SK-N-SH (cell line): ENCODE results near the gene RPS6KA2. TPM values are rescaled to one million over a fixed set of nuclear protein-coding genes. Genes with fewer than 3 reads are reported as not detected.

ENCODE experiments used
- CTCF ChIA-PET: fragments of 300-600, 350-600 bp; formaldehyde crosslinking; extraction: SDS; loops from one replicate; lab custom pipeline; 2021; lab: Yijun Ruan, JAX
- POLR2A ChIA-PET: fragments of 350-600 bp; sonication (Branson Sonifier 250); formaldehyde crosslinking; extraction: SDS; loops from one replicate; lab custom pipeline; 2020; ENCODE audit warnings: antibody characterized with exemption, inconsistent platforms; lab: Yijun Ruan, JAX
- DNase-seq: peaks from one replicate; pipeline ENCODE4 v3.0.0; 2012
- H2AFZ ChIP-seq: fragments of 200-600 bp; sonication (generic); 2 replicates; pipeline ENCODE4 v1.8.1; 2016; ENCODE audit warnings: antibody characterized with exemption, mild to moderate bottlenecking, low read depth
- H3F3A ChIP-seq: fragments of 200-600 bp; sonication (generic); replicated peaks from 2 replicates; pipeline ENCODE3; 2016; ENCODE audit warnings: antibody characterized with exemption, mild to moderate bottlenecking; ENCODE audit not compliant: insufficient read depth
- H3K27ac ChIP-seq, 2 experiments: fragments of 200-500 bp in 1 of 2; fragments of 200-600 bp in 1 of 2; sonication (Bioruptor generic) in 1 of 2; sonication (generic), shearing (Covaris generic) in 1 of 2; 2 replicates each; pipeline versions ENCODE4 v1.5.1 to v1.6.1; 2014 to 2016; ENCODE audit warnings: low read depth in 2 of 2, inconsistent platforms in 1 of 2, low read length in 1 of 2, mild to moderate bottlenecking in 1 of 2, mixed read lengths in 1 of 2
- H3K27me3 ChIP-seq: fragments of 200-600 bp; sonication (generic), shearing (Covaris generic); 2 replicates; pipeline ENCODE4 v1.6.1; 2016; ENCODE audit warnings: mixed run types; ENCODE audit not compliant: insufficient read depth
- H3K36me3 ChIP-seq, 2 experiments: fragments of 200-500 bp in 1 of 2; fragments of 200-600 bp in 1 of 2; sonication (Bioruptor generic) in 1 of 2; sonication (generic) in 1 of 2; replicated peaks in 1 of 2; 2 replicates each; pipeline versions ENCODE3 to v1.5.1; 2014 to 2016; ENCODE audit warnings: low read length in 1 of 2, mild to moderate bottlenecking in 1 of 2; ENCODE audit not compliant: insufficient read depth in 2 of 2, control insufficient read depth in 1 of 2
- H3K4me1 ChIP-seq, 2 experiments: fragments of 200-500 bp in 1 of 2; fragments of 200-600 bp in 1 of 2; sonication (Bioruptor generic) in 1 of 2; sonication (generic), shearing (Covaris generic) in 1 of 2; 2 replicates each; pipeline versions ENCODE4 v1.5.1 to v1.6.1; 2014 to 2016; ENCODE audit warnings: low read depth in 1 of 2, low read length in 1 of 2, mixed run types in 1 of 2; ENCODE audit not compliant: insufficient read depth in 2 of 2, control insufficient read depth in 1 of 2
- H3K4me2 ChIP-seq: fragments of 200-600 bp; sonication (generic), shearing (Covaris generic); 2 replicates; pipeline ENCODE4 v1.6.1; 2017; ENCODE audit warnings: mixed run types
- H3K4me3 ChIP-seq, 2 experiments: fragments of 200-500 bp in 1 of 2; fragments of 200-600 bp in 1 of 2; sonication (Bioruptor generic) in 1 of 2; sonication (generic), shearing (Covaris generic) in 1 of 2; 2 replicates each; pipeline versions ENCODE4 v1.5.1 to v1.8.1; 2014 to 2016; ENCODE audit warnings: low read depth in 2 of 2, inconsistent platforms in 1 of 2, low read length in 1 of 2, mild to moderate bottlenecking in 1 of 2, mixed read lengths in 1 of 2, moderate library complexity in 1 of 2
- H3K79me2 ChIP-seq: fragments of 200-600 bp; sonication (generic); 2 replicates; pipeline ENCODE4 v1.8.1; 2017; ENCODE audit warnings: mild to moderate bottlenecking; ENCODE audit not compliant: insufficient read depth
- H3K9ac ChIP-seq: fragments of 200-600 bp; sonication (generic); 2 replicates; pipeline ENCODE4 v1.6.1; 2017; ENCODE audit warnings: mixed run types
- H3K9me2 ChIP-seq: fragments of 200-600 bp; sonication (generic); 2 replicates; pipeline ENCODE4 v1.6.1; 2017; ENCODE audit warnings: mixed run types
- H3K9me3 ChIP-seq: fragments of 200-600 bp; sonication (generic); 2 replicates; pipeline ENCODE4 v1.6.1; 2017; ENCODE audit warnings: mixed run types, mild to moderate bottlenecking, moderate library complexity
- H4K20me1 ChIP-seq: fragments of 200-600 bp; sonication (generic); 2 replicates; pipeline ENCODE4 v1.6.1; 2017; ENCODE audit warnings: mild to moderate bottlenecking, mixed run types; ENCODE audit not compliant: insufficient read depth
- ELF1 ChIP-seq: IDR thresholded peaks from 2 replicates; pipeline ENCODE4 v1.4.0; 2012
- EP300 ChIP-seq, 2 experiments: IDR thresholded peaks; 2 replicates each; pipeline versions ENCODE4 v1.4.0 to v1.6.1; 2012; ENCODE audit warnings: borderline replicate concordance in 1 of 2, low read depth in 1 of 2, low read length in 1 of 2
- FOXJ3 ChIP-seq: sonication (generic); formaldehyde crosslinking; IDR thresholded peaks from 2 replicates; pipeline ENCODE4 v1.5.1; 2020; ENCODE audit warnings: mild to moderate bottlenecking, missing genetic modification reagents
- JUND ChIP-seq: IDR thresholded peaks from 2 replicates; pipeline ENCODE4 v1.4.0; 2012
- MXI1 ChIP-seq: IDR thresholded peaks from 2 replicates; pipeline ENCODE4 v1.6.1; 2012; ENCODE audit warnings: mild to moderate bottlenecking, low read depth, low read length, improper control_type of control experiment
- RAD21 ChIP-seq: IDR thresholded peaks from 2 replicates; pipeline ENCODE4 v1.6.1; 2012; ENCODE audit warnings: mild to moderate bottlenecking, low read length
- REST ChIP-seq: IDR thresholded peaks from 2 replicates; pipeline ENCODE4 v1.6.1; 2012; ENCODE audit warnings: mild to moderate bottlenecking, low read depth, low read length, moderate library complexity
- TAF1 ChIP-seq: IDR thresholded peaks from 2 replicates; pipeline ENCODE4 v1.6.1; 2012; ENCODE audit warnings: low read depth, mild to moderate bottlenecking, low read length, moderate library complexity, borderline replicate concordance
- YY1 ChIP-seq: IDR thresholded peaks from 2 replicates; pipeline ENCODE4 v1.4.0; 2012; ENCODE audit warnings: low read depth, mild to moderate bottlenecking
- WGBS: methylation state at CpG from one replicate; pipeline ENCODE4 v1.1.6; 2017; ENCODE audit warnings: low lambda C conversion rate; 5-methylcytosine and 5-hydroxymethylcytosine counted together
- polyA plus RNA-seq, 3 experiments: library from polyadenylated mRNA; depleted of rRNA; stranded (reverse); fragments of >200 nt; gene quantifications; 2 replicates each; pipeline ENCODE4 v1.2.3, GENCODE V29; 2012
- TF ChIP-seq, protein P1 (sequence below): IDR thresholded peaks from 2 replicates; pipeline ENCODE4 v1.4.0; 2012; ENCODE audit warnings: low read depth, borderline replicate concordance
- TF ChIP-seq, protein P2 (sequence below): fragments of 150-350 bp; IDR thresholded peaks from 2 replicates; pipeline ENCODE4 v1.6.1; 2017; ENCODE audit warnings: antibody characterized with exemption, low read length, low read depth, borderline replicate concordance

Gene RPS6KA2
- polyA plus RNA-seq, 1 of the 3 experiments (the other 2 are of a cell fraction): 59.5 TPM

DNA sequence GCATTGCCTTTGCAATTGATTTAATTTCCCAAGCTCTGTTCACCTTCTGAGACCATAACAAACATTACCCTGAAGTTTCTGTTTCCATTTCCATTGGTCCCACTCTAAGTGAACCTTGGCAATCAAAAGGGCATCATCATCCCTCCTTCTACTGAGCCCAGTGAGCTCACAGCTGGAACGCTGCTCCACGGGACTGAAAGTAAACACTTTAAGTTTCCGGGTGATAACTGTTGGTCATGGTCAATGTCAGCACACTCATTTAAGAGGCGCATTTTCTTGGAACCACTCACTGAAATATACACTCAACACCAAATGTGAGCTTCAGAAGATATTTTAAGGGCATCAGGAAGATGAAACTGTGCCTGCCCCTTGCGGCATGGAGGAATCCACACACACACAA, 37.1 kb upstream of the RPS6KA2 start:
- 80% methylated on average over 5 of the region's 5 CpGs for WGBS
- Histone ChIP-seq H3K27ac (no peak overlapping the region), H3K4me3 (no peak overlapping the region), H4K20me1 (no peaks in the 10 kb centered on the region), H3K4me1 (no peaks in the 10 kb centered on the region; a peak in 1 of 4 replicates), H2AFZ (no peak overlapping the region), H3K36me3 (no peaks in the 10 kb centered on the region), H3K9ac (no peak overlapping the region), H3F3A (no peaks in the 10 kb centered on the region)
- POLR2A ChIA-PET: interaction anchor here (0.5 kb wide), 1 partner anchor 40 kb away, joined by 7 read pairs; no protein-coding TSS in a partner anchor
- DNase-seq: no peak
- TF ChIP-seq, protein P1, sequence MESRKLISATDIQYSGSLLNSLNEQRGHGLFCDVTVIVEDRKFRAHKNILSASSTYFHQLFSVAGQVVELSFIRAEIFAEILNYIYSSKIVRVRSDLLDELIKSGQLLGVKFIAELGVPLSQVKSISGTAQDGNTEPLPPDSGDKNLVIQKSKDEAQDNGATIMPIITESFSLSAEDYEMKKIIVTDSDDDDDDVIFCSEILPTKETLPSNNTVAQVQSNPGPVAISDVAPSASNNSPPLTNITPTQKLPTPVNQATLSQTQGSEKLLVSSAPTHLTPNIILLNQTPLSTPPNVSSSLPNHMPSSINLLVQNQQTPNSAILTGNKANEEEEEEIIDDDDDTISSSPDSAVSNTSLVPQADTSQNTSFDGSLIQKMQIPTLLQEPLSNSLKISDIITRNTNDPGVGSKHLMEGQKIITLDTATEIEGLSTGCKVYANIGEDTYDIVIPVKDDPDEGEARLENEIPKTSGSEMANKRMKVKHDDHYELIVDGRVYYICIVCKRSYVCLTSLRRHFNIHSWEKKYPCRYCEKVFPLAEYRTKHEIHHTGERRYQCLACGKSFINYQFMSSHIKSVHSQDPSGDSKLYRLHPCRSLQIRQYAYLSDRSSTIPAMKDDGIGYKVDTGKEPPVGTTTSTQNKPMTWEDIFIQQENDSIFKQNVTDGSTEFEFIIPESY: no peak
- TF ChIP-seq, protein P2, sequence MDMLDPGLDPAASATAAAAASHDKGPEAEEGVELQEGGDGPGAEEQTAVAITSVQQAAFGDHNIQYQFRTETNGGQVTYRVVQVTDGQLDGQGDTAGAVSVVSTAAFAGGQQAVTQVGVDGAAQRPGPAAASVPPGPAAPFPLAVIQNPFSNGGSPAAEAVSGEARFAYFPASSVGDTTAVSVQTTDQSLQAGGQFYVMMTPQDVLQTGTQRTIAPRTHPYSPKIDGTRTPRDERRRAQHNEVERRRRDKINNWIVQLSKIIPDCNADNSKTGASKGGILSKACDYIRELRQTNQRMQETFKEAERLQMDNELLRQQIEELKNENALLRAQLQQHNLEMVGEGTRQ: no peak
- TF ChIP-seq FOXJ3 (CRISPR knock-in tag) (no peak), RAD21 (no peak), ELF1 (no peak), MXI1 (no peak), JUND (no peak), REST (no peak), EP300 (IDR thresholded peaks at IDR 0.05; ENCODE audit: borderline replicate concordance in 1 of 2, low read depth in 1 of 2, low read length in 1 of 2) (no peak), YY1 (no peak), TAF1 (no peak)
- TF ChIP-seq, all 33 proteins: peak for 0
- no peaks in the 10 kb centered on the region for H3K9me3 ChIP-seq
- no peaks in the 10 kb centered on the region for H3K27me3 ChIP-seq
- CTCF ChIA-PET: interaction anchor here (1.0 kb wide), 1 partner anchor 111 kb away, joined by 5 read pairs; no protein-coding TSS in a partner anchor
- H3K9me2 ChIP-seq: no peaks in the 10 kb centered on the region
- no peaks in the 10 kb centered on the region for H3K79me2 ChIP-seq
- H3K4me2 ChIP-seq: no peak overlapping the region
